GM21360 (cell line): ENCODE data around the gene DXO.
"Not testable (repeated sequence)": the region's sequence is repeated elsewhere in the genome, so short reads cannot be mapped to it uniquely, and the experiment has no call there.

ENCODE experiments used
- ATAC-seq: cut with Tn5 transposase; IDR thresholded peaks from one replicate; pipeline ENCODE4 v1.9.1; 2021; ENCODE audit warnings: mild to moderate bottlenecking, moderate library complexity; ENCODE audit not compliant: unreplicated experiment

Gene DXO

GRCh38 chr6:31980195-31980876 lies 8.4 kb upstream of the DXO start:
- ATAC-seq: not testable (repeated sequence)

- ATAC-seq: no peak
These were observed 7.4 kb upstream of the DXO start for GRCh38 chr6:31979238-31979898.

GRCh38 chr6:31978831-31979230 lies 6.9 kb upstream of the DXO start:
- ATAC-seq: no peak

- ATAC-seq: no peak
These were observed 6.0 kb upstream of the DXO start for GRCh38 chr6:31977816-31978431.

GRCh38 chr6:31976065-31976464 lies 4.1 kb upstream of the DXO start:
- ATAC-seq: not testable (repeated sequence)

- no peak for ATAC-seq
These were observed 892 bp upstream of the DXO start for GRCh38 chr6:31972709-31973350.

GRCh38 chr6:31971279-31971992 lies 502 bp downstream of the DXO start:
- ATAC-seq: no peak

GRCh38 chr6:31970604-31971271 lies 1.2 kb downstream of the DXO start:
- ATAC-seq: no peak

GRCh38 chr6:31969712-31970603 lies 2.0 kb downstream of the DXO start:
- ATAC-seq: no peak

GRCh38 chr6:31968791-31969711 lies 2.9 kb downstream of the DXO start:
- ATAC-seq: no peak

GRCh38 chr6:31968326-31968725 lies 3.6 kb downstream of the DXO start:
- ATAC-seq: no peak

GRCh38 chr6:31967926-31968320 lies 4.0 kb downstream of the DXO start:
- no peak for ATAC-seq

GRCh38 chr6:31966997-31967925 lies 4.7 kb downstream of the DXO start:
- ATAC-seq: no peak

GRCh38 chr6:31966506-31966905 lies 5.4 kb downstream of the DXO start:
- ATAC-seq: no peak

GRCh38 chr6:31965700-31966099 lies 6.2 kb downstream of the DXO start:
- no peak for ATAC-seq

- no peak for ATAC-seq
These were observed 8.0 kb downstream of the DXO start for GRCh38 chr6:31963921-31964320.

- no peak for ATAC-seq
These were observed 10.3 kb downstream of the DXO start for GRCh38 chr6:31961616-31962015.
